Peyer's patch (tissue), 4 donors: Measurements from ENCODE around the gene EXOC3L2. TPM values are rescaled to one million over a fixed set of nuclear protein-coding genes. Genes with fewer than 3 reads are reported as not detected.
A peak's percentile ranks its signal among the peaks of the same experiment; 100 is the strongest.

Experiments used
- DNase-seq, 3 donors: peaks; one replicate each; pipeline ENCODE4 v3.0.0-alpha.2; 2017 to 2019
- H3K27ac ChIP-seq, 4 donors: fragments of 200-600 bp; sonication (generic); one replicate each; pipeline ENCODE4 v1.5.1; 2016 to 2019
- H3K27me3 ChIP-seq, 2 donors: fragments of 200-600 bp; sonication (generic); one replicate each; pipeline ENCODE4 v1.5.1; 2019
- H3K36me3 ChIP-seq, 3 donors: fragments of 200-600 bp; sonication (generic); one replicate each; pipeline ENCODE4 v1.5.1; 2016 to 2019
- H3K4me1 ChIP-seq, 4 donors: fragments of 200-600 bp; sonication (generic); one replicate each; pipeline ENCODE4 v1.5.1; 2016 to 2019
- H3K4me3 ChIP-seq, 4 donors: fragments of 200-600 bp; sonication (generic); 1 replicate in 3 of 4; 2 replicates in 1 of 4; pipeline ENCODE4 v1.5.1; 2016 to 2019; ENCODE audit warnings: mild to moderate bottlenecking in 1 of 4
- H3K9me3 ChIP-seq, 4 donors: fragments of 200-600 bp; sonication (generic); one replicate each; pipeline ENCODE4 v1.5.1; 2016 to 2019; ENCODE audit warnings: mild to moderate bottlenecking in 1 of 4
- CTCF ChIP-seq, 6 experiments: fragments of 450-650 bp in 4 of 6; fragments of 200-600 bp in 2 of 6; sonication (generic) in 1 of 6; IDR thresholded peaks; one replicate each; pipeline ENCODE4 v1.5.1; 2017 to 2019; ENCODE audit warnings: antibody characterized with exemption in 6 of 6, mild to moderate bottlenecking in 3 of 6, moderate library complexity in 1 of 6
- POLR2A ChIP-seq, 2 donors: fragments of 450-650 bp; IDR thresholded peaks; one replicate each; pipeline ENCODE4 v1.5.1; 2017; ENCODE audit warnings: antibody characterized with exemption in 2 of 2, mild to moderate bottlenecking in 2 of 2, moderate library complexity in 2 of 2
- total RNA-seq, 4 donors: library from RNA; depleted of rRNA; stranded (reverse); fragments of >200 nt; gene quantifications; one replicate each; pipeline ENCODE4 v1.1.0, GENCODE V29; 2016

The EXOC3L2 gene
- total RNA-seq, 4 donors from 2014 or later = 1.5 to 8.3 (median 1.5) TPM

DNA sequence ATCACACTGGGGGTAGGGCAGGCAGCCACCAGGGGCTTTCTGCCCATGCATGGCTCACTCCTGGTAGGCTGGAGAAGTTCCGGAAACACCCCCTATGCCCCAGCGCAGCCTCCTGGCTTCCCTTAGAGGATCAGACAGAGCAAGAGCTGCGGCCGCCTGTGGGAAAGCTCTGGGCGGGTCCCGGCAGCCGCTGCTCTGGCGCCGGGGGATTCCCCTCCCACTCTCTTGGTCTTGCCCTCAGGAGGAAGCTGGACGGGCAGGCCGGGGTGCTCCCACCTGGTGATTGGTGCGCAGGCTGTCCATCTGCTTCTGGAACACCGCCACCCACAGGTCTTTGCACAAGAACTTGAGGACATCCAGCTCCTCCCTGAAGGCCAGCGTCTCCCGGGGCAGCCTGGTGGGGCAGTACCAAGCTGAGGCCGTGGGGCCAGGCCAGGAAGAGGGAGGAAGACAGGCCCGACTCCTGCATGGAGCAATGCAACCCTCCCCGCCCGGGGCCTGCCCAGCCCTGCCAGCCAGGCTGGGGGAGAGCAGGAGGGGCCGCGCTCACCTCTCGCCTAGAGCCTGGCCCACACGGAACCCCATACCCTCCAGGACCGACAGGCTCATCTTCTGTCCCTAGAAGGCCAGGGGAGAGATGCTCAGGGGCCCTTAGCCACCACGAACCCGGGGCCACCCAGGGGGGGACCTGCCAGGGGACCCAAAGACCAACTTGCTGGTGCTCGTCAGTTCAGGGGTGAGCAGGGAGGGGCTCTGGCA is 80.5 kb downstream of the EXOC3L2 start:
- DNase-seq = peak; percentile 64 to 77 (median 70)
- H3K4me1 ChIP-seq = peaks cover 0 to 11% (median 4%) of the 10 kb centered on the region in 4 donors
- no peaks in the 10 kb centered on the region for H3K27me3 ChIP-seq
- H3K4me3 ChIP-seq = peak overlapping the region in 1 of 4 donors; percentile 3
- no peaks in the 10 kb centered on the region for H3K9me3 ChIP-seq
- no peaks in the 10 kb centered on the region for H3K36me3 ChIP-seq
- H3K27ac ChIP-seq = peak overlapping the region in 1 of 4 donors; percentile 36
- TF ChIP-seq CTCF (IDR thresholded peaks at IDR 0.05) (peak in 1 of 6 experiments; percentile 9), POLR2A (IDR thresholded peaks at IDR 0.05) (no peak)

- TF ChIP-seq CTCF (IDR thresholded peaks at IDR 0.05) (no peak), POLR2A (IDR thresholded peaks at IDR 0.05) (no peak)
- Histone ChIP-seq H3K4me1 (peaks cover 0 to 11% (median 4%) of the 10 kb centered on the region in 4 donors), H3K36me3 (no peaks in the 10 kb centered on the region), H3K27ac (peak overlapping the region in 1 of 4 donors; percentile 36), H3K27me3 (no peaks in the 10 kb centered on the region), H3K4me3 (no peak overlapping the region), H3K9me3 (no peaks in the 10 kb centered on the region)
- no peak for DNase-seq
Observed at GRCh38 chr19:45163751-45164460, 81.3 kb downstream of the EXOC3L2 start.

GRCh38 chr19:45163156-45163555 is 82.1 kb downstream of the EXOC3L2 start:
- peaks cover 0 to 11% (median 4%) of the 10 kb centered on the region in 4 donors for H3K4me1 ChIP-seq
- TF ChIP-seq POLR2A (IDR thresholded peaks at IDR 0.05) = no peak
- TF ChIP-seq CTCF (IDR thresholded peaks at IDR 0.05) = no peak
- H3K4me3 ChIP-seq = no peak overlapping the region
- H3K36me3 ChIP-seq = no peaks in the 10 kb centered on the region
- no peak overlapping the region for H3K27ac ChIP-seq
- H3K9me3 ChIP-seq = no peaks in the 10 kb centered on the region
- DNase-seq = no peak
- no peaks in the 10 kb centered on the region for H3K27me3 ChIP-seq

DNA sequence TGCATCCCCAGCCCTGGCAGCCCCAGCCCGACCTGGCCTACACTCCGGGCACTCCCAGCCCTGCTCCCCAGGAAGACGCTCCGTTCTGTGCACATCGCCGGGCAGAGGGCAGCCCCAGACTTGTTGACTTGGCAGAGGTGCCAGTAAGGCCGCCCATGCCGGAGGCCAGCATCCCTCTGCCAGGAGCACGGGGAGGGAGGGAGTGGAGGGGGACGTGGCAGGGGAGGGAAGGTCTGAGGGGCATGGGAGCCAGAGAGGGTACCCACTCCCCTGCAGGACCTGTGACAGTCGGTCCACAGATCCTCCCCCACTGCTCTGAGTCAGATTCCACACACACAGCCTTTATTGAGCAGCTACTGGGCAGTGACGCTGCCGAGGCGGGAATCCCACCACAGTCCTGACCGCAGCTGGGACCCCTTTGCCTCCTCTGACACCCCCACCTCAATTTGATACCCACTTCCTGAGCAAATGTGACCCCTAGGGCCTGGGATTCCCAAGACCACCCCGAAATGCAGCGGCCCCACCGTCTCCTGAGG is 82.5 kb downstream of the EXOC3L2 start:
- Histone ChIP-seq H3K27me3 (no peaks in the 10 kb centered on the region), H3K27ac (no peak overlapping the region), H3K36me3 (no peaks in the 10 kb centered on the region), H3K4me1 (peaks cover 0 to 11% (median 4%) of the 10 kb centered on the region in 4 donors), H3K9me3 (no peaks in the 10 kb centered on the region), H3K4me3 (no peak overlapping the region)
- no peak for DNase-seq
- no peak for TF ChIP-seq CTCF (IDR thresholded peaks at IDR 0.05)
- no peak for TF ChIP-seq POLR2A (IDR thresholded peaks at IDR 0.05)

Other genes with a start within 250 kb of the EXOC3L2 start
- 10 to 100 TPM; 13.3 to 49.8 (median 20.4) TPM for gene RELB, start 243.9 kb downstream of the EXOC3L2 start, total RNA-seq
- 100 to 1,000 TPM in 3 of 4 donors, 10 to 100 TPM in 1; 94.2 to 310 (median 147) TPM for gene CLASRP, start 206.4 kb downstream of the EXOC3L2 start, total RNA-seq
- 1 to 10 TPM in 3 of 4 donors, not detected in 1; 2.1 to 5.5 (median 5.4) TPM for gene ZNF296, start 168.9 kb downstream of the EXOC3L2 start, total RNA-seq
- gene GEMIN7, start 166.1 kb downstream of the EXOC3L2 start, total RNA-seq = 10 to 100 TPM in 3 of 4 donors, not detected in 1; 28.7 to 34.2 (median 29.6) TPM
- 10 to 100 TPM; 41.8 to 75.1 (median 54.2) TPM for gene PPP1R37, start 152.2 kb downstream of the EXOC3L2 start, total RNA-seq
- under 1 TPM in 2 of 4 donors, not detected in 2; 0.35 to 0.40 TPM for gene NKPD1, start 84.4 kb downstream of the EXOC3L2 start, total RNA-seq
- 10 to 100 TPM; 11.4 to 58.6 (median 21.6) TPM for gene TRAPPC6A, start 67.2 kb downstream of the EXOC3L2 start, total RNA-seq
- 10 to 100 TPM in 2 of 4 donors, 1 to 10 TPM in 2; 6.6 to 18.0 (median 10.3) TPM for gene BLOC1S3, start 66.6 kb downstream of the EXOC3L2 start, total RNA-seq
- gene MARK4, start 5.9 kb upstream of the EXOC3L2 start, total RNA-seq = 10 to 100 TPM in 3 of 4 donors, 1 to 10 TPM in 1; 8.1 to 63.5 (median 23.4) TPM
- not detected for gene CKM, start 77.5 kb upstream of the EXOC3L2 start, total RNA-seq
- gene KLC3, start 95.3 kb upstream of the EXOC3L2 start, total RNA-seq = not detected
- gene ERCC2, start 125.2 kb upstream of the EXOC3L2 start, total RNA-seq = 10 to 100 TPM; 12.3 to 23.9 (median 14.3) TPM
- 10 to 100 TPM; 16.5 to 53.9 (median 36.2) TPM for gene PPP1R13L, start 159.7 kb upstream of the EXOC3L2 start, total RNA-seq
- gene POLR1G, start 161.2 kb upstream of the EXOC3L2 start, total RNA-seq = 10 to 100 TPM in 1 of 4 donors, 1 to 10 TPM in 2, under 1 TPM in 1; 0.88 to 10.7 (median 2.5) TPM
- gene ERCC1, start 178.5 kb upstream of the EXOC3L2 start, total RNA-seq = 10 to 100 TPM; 39.9 to 69.3 (median 52.5) TPM
- 10 to 100 TPM in 2 of 4 donors, 1 to 10 TPM in 1, under 1 TPM in 1; 0.85 to 56.1 (median 9.6) TPM for gene FOSB, start 222.6 kb upstream of the EXOC3L2 start, total RNA-seq